Bronchial epithelial cell (primary cell): ENCODE results near the gene SERHL2. TPM values are rescaled to one million over a fixed set of nuclear protein-coding genes. Genes with fewer than 3 reads are reported as not detected.
"Not testable (repeated sequence)": the region's sequence is repeated elsewhere in the genome, so short reads cannot be mapped to it uniquely, and the experiment has no call there.

Experiments
- DNase-seq: peaks from one replicate; pipeline ENCODE4 v3.0.0-alpha.2; 2010; ENCODE audit warnings: low read depth
- FAIRE-seq: peaks from 2 replicates; lab custom pipeline; 2011; peaks lifted over from hg19 to GRCh38; lab: Jason Lieb, UNC
- H3K27me3 ChIP-seq: 2 replicates; pipeline ENCODE4 v1.5.1; 2011; ENCODE audit warnings: low read length; ENCODE audit not compliant: control insufficient read depth, insufficient read depth
- H3K36me3 ChIP-seq: 2 replicates; pipeline ENCODE4 v1.5.1; 2011; ENCODE audit warnings: low read length; ENCODE audit not compliant: control insufficient read depth, insufficient read depth
- H3K4me3 ChIP-seq: 2 replicates; pipeline ENCODE4 v1.5.1; 2011; ENCODE audit warnings: mild to moderate bottlenecking, low read depth, low read length, control low read depth
- CTCF ChIP-seq: IDR thresholded peaks from 2 replicates; pipeline ENCODE4 v1.5.1; 2011; ENCODE audit warnings: mild to moderate bottlenecking, moderate library complexity, low read length, control low read depth, inconsistent platforms; ENCODE audit not compliant: insufficient read depth, severe bottlenecking
- total RNA-seq: library from RNA; depleted of rRNA; stranded (reverse); fragments of >200 nt; gene quantifications from 2 replicates; pipeline ENCODE4 v1.2.1, GENCODE V29; 2014

SERHL2 gene
- total RNA-seq, 1 donor from 2014 or later: 0.79 TPM

- FAIRE-seq: peak; percentile 83
These were observed 43.2 kb downstream of the SERHL2 start for GRCh38 chr22:42596863-42597530.

DNA sequence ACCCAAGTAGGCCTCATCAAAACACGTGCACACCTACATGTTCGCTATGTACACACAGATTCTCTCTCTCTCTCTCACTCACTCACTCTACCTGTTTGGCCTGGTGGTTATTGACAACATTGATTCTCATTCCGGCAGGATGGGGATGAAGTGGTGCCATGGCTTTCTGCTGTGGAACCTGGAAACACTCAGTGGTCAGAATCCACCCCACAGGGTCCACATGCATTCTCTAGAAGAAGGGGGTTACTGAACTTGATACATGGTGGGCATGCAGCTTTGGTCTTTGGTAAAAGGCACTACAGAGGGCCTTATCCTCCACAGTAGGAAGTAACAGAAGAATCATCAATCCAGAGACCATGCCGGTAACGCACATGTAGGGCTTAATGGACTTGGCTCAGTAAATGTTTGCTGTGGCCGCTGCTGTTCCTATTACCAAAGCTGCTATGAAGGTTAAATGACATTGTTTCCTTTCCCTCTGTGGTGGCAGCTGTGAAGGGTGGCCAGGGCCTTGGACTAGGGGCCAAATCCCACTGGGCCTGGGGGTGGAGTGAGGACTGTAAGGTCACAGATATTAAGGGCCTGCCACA is 48.2 kb downstream of the SERHL2 start:
- peaks cover 29% of the 10 kb centered on the region for H3K36me3 ChIP-seq
- FAIRE-seq: peak; percentile 7
- H3K27me3 ChIP-seq: no peaks in the 10 kb centered on the region
- no peak overlapping the region for H3K4me3 ChIP-seq
- no peak for TF ChIP-seq CTCF
- DNase-seq: no peak

More at GRCh38 chr22:42596863-42597530, 43.2 kb downstream of the SERHL2 start:
- Histone ChIP-seq H3K36me3 (peaks cover 39% of the 10 kb centered on the region), H3K4me3 (no peak overlapping the region), H3K27me3 (no peaks in the 10 kb centered on the region)
- no peak for DNase-seq
- no peak for TF ChIP-seq CTCF

DNA sequence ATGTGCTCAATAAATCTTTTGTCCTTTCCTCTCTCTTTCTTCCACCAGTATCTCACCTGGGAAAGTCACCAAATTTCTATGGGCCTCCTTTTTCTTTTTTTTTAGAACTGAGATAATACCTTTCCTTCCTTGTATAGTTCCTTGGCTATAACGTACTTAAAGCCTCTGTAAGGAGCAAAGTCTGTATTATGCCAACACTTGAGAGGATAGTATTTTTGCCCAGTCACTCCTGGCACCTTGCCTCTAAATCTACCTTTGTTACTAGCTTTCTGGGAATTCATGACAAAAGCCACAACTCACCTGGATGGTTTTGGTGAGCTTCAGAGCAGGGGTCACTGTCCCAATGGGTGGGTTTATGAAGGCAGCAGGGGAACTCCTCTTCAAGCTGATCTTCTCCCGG is 48.7 kb downstream of the SERHL2 start:
- FAIRE-seq: no peak
- DNase-seq: no peak
- Histone ChIP-seq H3K4me3 (no peak overlapping the region), H3K36me3 (peaks cover 26% of the 10 kb centered on the region), H3K27me3 (no peaks in the 10 kb centered on the region)
- TF ChIP-seq CTCF: no peak

- no peak for FAIRE-seq
- DNase-seq: no peak
These were observed 49.7 kb downstream of the SERHL2 start for GRCh38 chr22:42603427-42603826.

GRCh38 chr22:42604403-42604802 is 50.6 kb downstream of the SERHL2 start:
- no peak for TF ChIP-seq CTCF
- Histone ChIP-seq H3K27me3 (no peaks in the 10 kb centered on the region), H3K4me3 (no peak overlapping the region), H3K36me3 (peaks cover 24% of the 10 kb centered on the region)
- DNase-seq: no peak
- FAIRE-seq: no peak

More at GRCh38 chr22:42603427-42603826, 49.7 kb downstream of the SERHL2 start:
- peaks cover 26% of the 10 kb centered on the region for H3K36me3 ChIP-seq
- no peak overlapping the region for H3K4me3 ChIP-seq
- no peak for TF ChIP-seq CTCF
- H3K27me3 ChIP-seq: no peaks in the 10 kb centered on the region

DNA sequence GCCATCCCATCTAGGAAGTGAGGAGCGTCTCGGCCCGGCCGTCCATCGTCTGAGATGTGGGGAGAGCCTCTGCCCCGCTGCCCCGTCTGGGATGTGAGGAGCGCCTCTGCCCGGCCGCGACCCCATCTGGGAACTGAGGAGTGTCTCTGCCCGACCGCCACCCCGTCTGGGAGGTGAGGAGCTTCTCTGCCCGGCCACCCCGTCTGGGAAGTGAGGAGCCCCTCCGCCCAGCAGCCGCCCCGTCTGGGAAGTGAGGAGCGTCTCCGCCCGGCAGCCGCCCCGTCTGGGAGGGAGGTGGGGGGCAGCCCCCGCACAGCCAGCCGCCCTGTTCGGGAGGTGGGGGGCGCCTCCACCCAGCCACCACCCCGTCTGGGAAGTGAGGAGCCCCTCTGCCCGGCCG is 53.9 kb downstream of the SERHL2 start:
- peaks cover 15% of the 10 kb centered on the region for H3K36me3 ChIP-seq
- not testable (repeated sequence) for FAIRE-seq

More for the DNA sequence above, 53.9 kb downstream of the SERHL2 start:
- H3K27me3 ChIP-seq, H3K4me3 ChIP-seq, DNase-seq: not testable (repeated sequence)
